Stimulated activated CD8-positive, alpha-beta memory T cell treated with anti-CD3 and anti-CD28 coated beads, Interleukin-4, amount 100 ng/mL, for 1 hour (primary cell): Measurements from ENCODE around the gene SH3RF3.

Experiments
- DNase-seq, 2 donors: peaks; one replicate each; pipeline ENCODE4 v3.0.0-alpha.2; 2020; ENCODE audit warnings: low read depth in 2 of 2, low spot score in 1 of 2

Gene SH3RF3

GRCh38 chr2:109348190-109348589 is 219.2 kb downstream of the SH3RF3 start:
- DNase-seq: no peak

- no peak for DNase-seq
Measured at GRCh38 chr2:109348671-109349502, 219.9 kb downstream of the SH3RF3 start.

- no peak for DNase-seq
Measured at GRCh38 chr2:109349503-109350465, 220.8 kb downstream of the SH3RF3 start.

- no peak for DNase-seq
Measured at GRCh38 chr2:109350526-109350925, 221.5 kb downstream of the SH3RF3 start.

GRCh38 chr2:109351164-109351756 is 222.3 kb downstream of the SH3RF3 start:
- no peak for DNase-seq

GRCh38 chr2:109352056-109352897 is 223.3 kb downstream of the SH3RF3 start:
- no peak for DNase-seq

GRCh38 chr2:109352898-109353689 is 224.1 kb downstream of the SH3RF3 start:
- DNase-seq: no peak

- no peak for DNase-seq
Measured at GRCh38 chr2:109353806-109354745, 225.1 kb downstream of the SH3RF3 start.

- no peak for DNase-seq
Measured at GRCh38 chr2:109355192-109355843, 226.3 kb downstream of the SH3RF3 start.

- no peak for DNase-seq
Measured at GRCh38 chr2:109356324-109357035, 227.5 kb downstream of the SH3RF3 start.

GRCh38 chr2:109364217-109364616 is 235.2 kb downstream of the SH3RF3 start:
- DNase-seq: no peak

GRCh38 chr2:109365131-109365530 is 236.1 kb downstream of the SH3RF3 start:
- DNase-seq: no peak

GRCh38 chr2:109367683-109368082 is 238.7 kb downstream of the SH3RF3 start:
- DNase-seq: no peak

- DNase-seq: no peak
Measured at GRCh38 chr2:109368798-109369197, 239.8 kb downstream of the SH3RF3 start.

GRCh38 chr2:109369671-109370191 is 240.7 kb downstream of the SH3RF3 start:
- DNase-seq: no peak

- no peak for DNase-seq
Measured at GRCh38 chr2:109370399-109371035, 241.5 kb downstream of the SH3RF3 start.
